Heart right ventricle (tissue), 16 donors: Measurements from ENCODE around the gene ZNF575. TPM values are rescaled to one million over a fixed set of nuclear protein-coding genes. Genes with fewer than 3 reads are reported as not detected.

Experiments
- ATAC-seq, 8 donors: fragments of 200-7000 bp; cut with Tn5 transposase; one replicate each; pipeline ENCODE4 v1.9.1; 2020; ENCODE audit warnings: mild to moderate bottlenecking in 8 of 8, moderate library complexity in 8 of 8, moderate number of reproducible peaks in 1 of 8
- DNase-seq, 2 donors: peaks; one replicate each; pipeline ENCODE4 v3.0.0-alpha.2; 2020
- H3K27ac ChIP-seq, 10 donors: fragments of 200-600 bp; sonication (generic) in 2 of 10; one replicate each; pipeline versions ENCODE4 v1.5.0 to v1.8.0; 2020 to 2022; ENCODE audit warnings: mild to moderate bottlenecking in 3 of 10
- H3K27me3 ChIP-seq, 7 donors: fragments of 200-600 bp; one replicate each; pipeline ENCODE4 v1.8.0; 2021 to 2022; ENCODE audit warnings: mild to moderate bottlenecking in 2 of 7
- H3K36me3 ChIP-seq, 9 donors: fragments of 200-600 bp; sonication (generic) in 1 of 9; one replicate each; pipeline versions ENCODE4 v1.5.0 to v1.8.0; 2020 to 2022; ENCODE audit warnings: mild to moderate bottlenecking in 2 of 9
- H3K4me1 ChIP-seq, 9 donors: fragments of 200-600 bp; sonication (generic) in 1 of 9; one replicate each; pipeline versions ENCODE4 v1.5.0 to v1.8.0; 2020 to 2022; ENCODE audit warnings: mild to moderate bottlenecking in 4 of 9
- H3K4me3 ChIP-seq, 10 donors: fragments of 200-600 bp; sonication (generic) in 2 of 10; one replicate each; pipeline versions ENCODE4 v1.5.0 to v1.8.0; 2020 to 2022; ENCODE audit warnings: mild to moderate bottlenecking in 7 of 10, moderate library complexity in 2 of 10
- H3K9me3 ChIP-seq, 11 donors: fragments of 200-600 bp in 10 of 11; sonication (generic) in 2 of 11; one replicate each; pipeline versions ENCODE4 v1.5.0 to v1.8.0; 2013 to 2022; ENCODE audit warnings: mild to moderate bottlenecking in 2 of 11, control low read depth in 1 of 11, moderate library complexity in 1 of 11
- WGBS, 2 donors: extraction: QIAGEN DNeasy Blood & Tissue Kit; methylation state at CpG; one replicate each; pipeline ENCODE4 v1.1.7; 2013; ENCODE audit warnings: inconsistent platforms in 1 of 2; 5-methylcytosine and 5-hydroxymethylcytosine counted together
- intact Hi-C, 10 donors: fragments of 100-400 bp; cut with DNase I; formaldehyde crosslinking; loops; one replicate each; pipeline versions ENCODE4 v1.11.1 to v1.14.2; 2022
- polyA plus RNA-seq, 2 donors: library from polyadenylated mRNA; stranded (reverse); fragments of 200-250 nt; gene quantifications; one replicate each; pipeline ENCODE4 v1.2.3, GENCODE V29; 2013
- total RNA-seq, 10 donors: library from RNA; stranded (reverse); fragmentation: NEBNext Ultra II Directional in 3 of 10; extraction: Animal tissue kit (Norgen Biotek cat#: 25700) in 3 of 10; gene quantifications; one replicate each; pipeline versions ENCODE4 v1.2.1 to v1.2.4, GENCODE V29; 2021 to 2023
- TF ChIP-seq, protein P1 (sequence below), 9 donors: fragments of 200-600 bp; sonication (generic) in 2 of 9; IDR thresholded peaks; one replicate each; pipeline versions ENCODE4 v1.5.0 to v1.8.0; 2021 to 2022; ENCODE audit warnings: antibody characterized with exemption in 9 of 9, mild to moderate bottlenecking in 5 of 9, moderate library complexity in 1 of 9
- donor health status: Arrhythmogenic right ventricular cardiomyopathy.
- donor health status: ischemic (EF 13 %, LVEDD 7.1; RV severe dilation, severe dysfunction).
- donor health status: healthy with polysubstance abuse.
- donor health status: DM: no; HTN: yes; CAD: no.
- donor health status: DM: no; HTN: no; CAD: no.
- donor health status: ischemic (EF 25% LVEDD 6.9; RV normal size, moderate dysfunction).
- donor health status: ischemic (EF 25% LVEDD 5.7; RV mildly dilated, moderate dysfunction).
- donor health status: healthy.
- donor health status: DM: yes; HTN: yes; CAD: no.
- donor health status: Ischemic cardiomyopathy.
- donor health status: ischemic (EF 35%, LVEDD 5.7; RV mildly dilated, moderate dysfunction).
- donor health status: nonischemic (EF 11% LVEDD 7.7; RV severe dilation, severe dysfunction).
- donor health status: DM: yes; HTN: yes; CAD: no.
- donor health status: PGD.
- donor health status: ischemic (EF 29% LVEDD 5.4; RV normal size, mild dysfunction).
- donor health status: nonischemic (EF 23%, LVEDD 6.1; RV moderate dilation, normal function).

The ZNF575 gene
- total and polyA plus RNA-seq, 12 donors = 0.45 to 2.0 (median 1.2) TPM

DNA sequence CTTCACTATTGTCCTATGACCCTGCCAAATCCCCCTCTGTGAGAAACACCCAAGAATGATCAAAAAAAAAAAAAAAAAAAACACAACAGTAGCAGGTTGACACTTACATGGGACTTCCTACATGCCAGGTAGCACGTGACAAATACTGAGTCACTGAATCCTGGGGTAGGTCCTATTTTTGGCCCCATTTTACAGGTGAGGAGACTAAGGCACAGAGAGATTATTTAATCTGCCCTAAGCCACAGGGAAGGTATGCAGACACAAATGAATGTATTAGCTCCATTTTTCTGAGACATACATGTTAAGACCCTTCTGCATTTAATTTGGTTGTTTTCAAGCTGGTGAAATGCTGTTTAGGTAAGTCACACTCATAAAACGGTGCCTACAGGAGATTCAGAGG lies 15.7 kb downstream of the ZNF575 start:
- H3K27me3 ChIP-seq = no peaks in the 10 kb centered on the region
- DNase-seq = no peak
- WGBS, 2 donors = 90 to 93% methylated on average over 2 of the region's 2 CpGs
- intact Hi-C loops = loop anchor here in 2 of 10 donors (10.0 kb wide), 2 partner anchors 96 to 236 kb away; partner anchors contain the start of gene KCNN4 (in 1 of the 2)
- no peak overlapping the region for H3K27ac ChIP-seq
- no peaks in the 10 kb centered on the region for H3K4me1 ChIP-seq
- ATAC-seq = no peak
- no peak overlapping the region for H3K4me3 ChIP-seq
- peaks cover 5 to 82% (median 38%) of the 10 kb centered on the region in 9 donors for H3K36me3 ChIP-seq
- TF ChIP-seq, protein P1, sequence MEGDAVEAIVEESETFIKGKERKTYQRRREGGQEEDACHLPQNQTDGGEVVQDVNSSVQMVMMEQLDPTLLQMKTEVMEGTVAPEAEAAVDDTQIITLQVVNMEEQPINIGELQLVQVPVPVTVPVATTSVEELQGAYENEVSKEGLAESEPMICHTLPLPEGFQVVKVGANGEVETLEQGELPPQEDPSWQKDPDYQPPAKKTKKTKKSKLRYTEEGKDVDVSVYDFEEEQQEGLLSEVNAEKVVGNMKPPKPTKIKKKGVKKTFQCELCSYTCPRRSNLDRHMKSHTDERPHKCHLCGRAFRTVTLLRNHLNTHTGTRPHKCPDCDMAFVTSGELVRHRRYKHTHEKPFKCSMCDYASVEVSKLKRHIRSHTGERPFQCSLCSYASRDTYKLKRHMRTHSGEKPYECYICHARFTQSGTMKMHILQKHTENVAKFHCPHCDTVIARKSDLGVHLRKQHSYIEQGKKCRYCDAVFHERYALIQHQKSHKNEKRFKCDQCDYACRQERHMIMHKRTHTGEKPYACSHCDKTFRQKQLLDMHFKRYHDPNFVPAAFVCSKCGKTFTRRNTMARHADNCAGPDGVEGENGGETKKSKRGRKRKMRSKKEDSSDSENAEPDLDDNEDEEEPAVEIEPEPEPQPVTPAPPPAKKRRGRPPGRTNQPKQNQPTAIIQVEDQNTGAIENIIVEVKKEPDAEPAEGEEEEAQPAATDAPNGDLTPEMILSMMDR (IDR thresholded peaks at IDR 0.05) = no peak
- H3K9me3 ChIP-seq = no peaks in the 10 kb centered on the region

DNA sequence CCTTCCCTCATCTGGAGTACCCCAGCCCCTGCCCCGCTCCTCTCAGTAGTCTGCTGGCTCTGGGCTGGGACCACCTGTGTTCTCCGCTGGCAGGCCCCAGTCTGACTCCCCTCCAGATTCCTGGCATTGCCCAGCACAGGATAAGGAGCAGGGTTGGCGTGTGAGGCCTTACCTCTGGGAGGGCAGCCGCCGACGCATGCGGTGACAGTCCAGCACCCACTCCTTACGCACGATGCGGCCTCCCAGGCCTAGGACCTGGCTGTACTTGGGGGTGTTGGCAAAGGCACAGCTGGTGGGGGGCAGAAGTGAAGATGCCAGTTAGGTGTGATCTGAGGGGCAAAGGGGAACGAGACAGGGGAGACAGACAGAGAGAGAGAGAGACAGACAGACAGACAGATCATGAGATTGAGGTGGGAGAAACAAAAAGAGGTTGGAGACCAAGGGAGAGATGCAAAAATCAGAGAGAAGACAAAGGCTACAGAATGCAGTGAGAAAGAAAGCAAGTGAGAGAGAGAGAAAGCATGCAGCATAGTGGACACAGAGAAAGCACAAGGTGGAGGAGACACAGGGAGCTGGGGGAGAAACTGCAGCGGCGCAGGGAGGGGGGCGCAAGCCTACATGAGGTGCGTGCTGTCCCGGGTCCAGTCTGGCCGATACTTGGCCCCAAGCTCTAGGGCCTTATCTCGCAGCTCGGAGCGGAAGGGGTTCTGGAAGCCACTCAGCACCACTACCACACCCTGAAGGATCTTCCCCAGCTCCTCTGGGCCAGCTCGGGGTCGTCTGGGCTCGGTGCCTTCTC lies 18.6 kb downstream of the ZNF575 start:
- Histone ChIP-seq H3K36me3 (peaks cover 4 to 86% (median 19%) of the 10 kb centered on the region in 9 donors), H3K9me3 (no peaks in the 10 kb centered on the region), H3K27ac (no peak overlapping the region), H3K4me3 (no peak overlapping the region), H3K27me3 (no peaks in the 10 kb centered on the region), H3K4me1 (no peaks in the 10 kb centered on the region)
- ATAC-seq (peak in 2 of 8 donors; percentile 11 to 18), DNase-seq (no peak)
- WGBS, 2 donors = 89 to 92% methylated on average over 23 of the region's 23 CpGs
- intact Hi-C loops = loop anchor here in 3 of 10 donors (10.0 kb wide), 3 partner anchors 93 to 233 kb away; partner anchors contain the start of gene KCNN4 (in 1 of the 3)
- TF ChIP-seq, protein P1 (IDR thresholded peaks at IDR 0.05) = no peak

- H3K36me3 ChIP-seq = peaks cover 4 to 86% (median 19%) of the 10 kb centered on the region in 9 donors
- WGBS, 2 donors = 71 to 82% methylated on average over 3 of the region's 3 CpGs
- H3K9me3 ChIP-seq = no peaks in the 10 kb centered on the region
- DNase-seq (no peak), ATAC-seq (no peak)
- intact Hi-C loops = loop anchor here in 3 of 10 donors (10.0 kb wide), 3 partner anchors 93 to 233 kb away; partner anchors contain the start of gene KCNN4 (in 1 of the 3)
- TF ChIP-seq, protein P1 (IDR thresholded peaks at IDR 0.05) = no peak
- no peak overlapping the region for H3K27ac ChIP-seq
- H3K27me3 ChIP-seq = no peaks in the 10 kb centered on the region
- H3K4me3 ChIP-seq = no peak overlapping the region
- no peaks in the 10 kb centered on the region for H3K4me1 ChIP-seq
Observed at GRCh38 chr19:43552198-43552450, 19.1 kb downstream of the ZNF575 start.

- H3K27me3 ChIP-seq = no peaks in the 10 kb centered on the region
- H3K27ac ChIP-seq = no peak overlapping the region
- WGBS, 2 donors = 81% methylated on average over 3 of the region's 3 CpGs
- intact Hi-C loops = loop anchor here in 3 of 10 donors (10.0 kb wide), 3 partner anchors 92 to 232 kb away; partner anchors contain the start of gene KCNN4 (in 1 of the 3)
- no peak overlapping the region for H3K4me3 ChIP-seq
- no peaks in the 10 kb centered on the region for H3K4me1 ChIP-seq
- H3K36me3 ChIP-seq = peaks cover 4 to 87% (median 19%) of the 10 kb centered on the region in 9 donors
- no peaks in the 10 kb centered on the region for H3K9me3 ChIP-seq
- no peak for ATAC-seq
- no peak for DNase-seq
- TF ChIP-seq, protein P1 (IDR thresholded peaks at IDR 0.05) = no peak
Observed at GRCh38 chr19:43552616-43553015, 19.6 kb downstream of the ZNF575 start.
